A549 treated with DMSO at 1 μM for 4 hours (cell line): ENCODE measurements around the gene TMED1. TPM values are rescaled to one million over a fixed set of nuclear protein-coding genes. Genes with fewer than 3 reads are reported as not detected.

Experiments
- total RNA-seq: library from RNA; stranded (reverse); fragments of 200-300 nt; extraction: Qiagen RNA extraction; gene quantifications from 5 replicates; pipeline ENCODE4 v1.2.3, GENCODE V29; 2022; ENCODE audit warnings: low read depth

TMED1 gene, protein sequence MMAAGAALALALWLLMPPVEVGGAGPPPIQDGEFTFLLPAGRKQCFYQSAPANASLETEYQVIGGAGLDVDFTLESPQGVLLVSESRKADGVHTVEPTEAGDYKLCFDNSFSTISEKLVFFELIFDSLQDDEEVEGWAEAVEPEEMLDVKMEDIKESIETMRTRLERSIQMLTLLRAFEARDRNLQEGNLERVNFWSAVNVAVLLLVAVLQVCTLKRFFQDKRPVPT
- 25.2 to 30.2 TPM (median 28.9 TPM) in 5 replicates for total RNA-seq

DNA sequence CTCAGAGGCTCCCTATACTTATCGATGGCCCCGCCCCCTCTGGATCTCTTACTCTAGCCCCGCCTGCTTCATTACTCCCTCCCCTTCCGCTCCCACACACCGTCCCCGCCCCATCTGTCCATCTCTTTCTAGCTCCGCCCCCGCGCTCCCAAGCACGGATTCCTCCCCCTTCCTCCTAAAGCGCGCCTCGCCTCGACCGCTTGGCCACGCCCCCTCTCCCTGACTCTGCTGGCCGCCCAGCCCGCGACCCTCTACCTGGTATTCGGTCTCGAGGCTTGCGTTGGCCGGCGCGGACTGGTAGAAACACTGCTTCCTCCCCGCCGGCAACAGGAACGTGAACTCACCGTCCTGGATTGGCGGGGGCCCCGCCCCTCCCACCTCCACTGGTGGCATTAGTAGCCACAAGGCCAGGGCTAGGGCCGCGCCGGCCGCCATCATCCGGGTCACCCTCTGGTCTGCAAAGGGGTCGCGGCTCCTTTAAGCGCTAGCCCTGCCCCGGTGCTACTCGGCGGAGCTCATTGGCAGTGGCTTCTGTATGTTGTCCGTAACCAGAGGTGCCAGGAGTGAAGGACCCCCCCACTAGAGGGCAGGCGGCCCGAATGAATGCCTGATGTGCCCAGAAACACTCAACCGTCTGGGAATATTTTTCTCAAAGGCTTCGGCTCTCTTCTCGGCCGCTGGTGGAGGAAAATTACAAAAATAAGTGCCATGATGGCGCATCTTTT is at the start of gene TMED1:
Gene TMED1, minus strand, starts transcription at position 459 of the 725 bp plus-strand sequence. Its CDS starts 21 bp downstream, at position 438.

DNA sequence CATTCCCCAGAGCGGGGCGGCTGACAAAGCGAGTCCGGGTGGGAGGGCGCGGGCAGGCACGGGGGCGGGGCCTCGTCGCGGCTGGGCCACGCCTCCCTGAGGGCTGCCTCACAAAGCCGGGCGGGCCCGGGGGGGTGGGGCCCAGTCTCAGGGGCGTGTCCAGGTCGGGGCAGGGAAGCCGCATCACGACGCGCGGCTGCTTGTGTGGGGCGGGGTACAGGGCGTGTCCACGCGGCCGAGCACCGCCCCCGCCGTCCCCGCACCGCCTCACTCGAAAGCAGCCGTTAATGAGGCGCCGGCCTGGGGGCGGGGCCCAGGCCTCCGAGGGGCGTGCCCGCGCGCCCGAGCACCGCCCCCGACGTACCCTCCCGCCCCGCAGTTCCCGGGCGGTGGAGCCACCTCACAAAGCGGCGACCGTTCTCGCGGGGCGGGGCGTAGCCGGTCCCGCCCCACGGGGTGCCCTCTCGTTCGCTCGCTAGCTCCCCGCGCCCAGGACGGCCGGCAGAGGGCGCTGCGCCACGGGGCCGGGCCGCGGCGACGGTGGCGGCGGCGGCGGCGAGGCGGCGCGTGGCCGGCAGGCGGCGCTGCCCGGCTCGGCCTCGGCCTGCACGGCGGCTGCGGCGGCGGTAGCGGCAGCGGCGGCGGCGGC is 35.1 kb upstream of the TMED1 start, which contains the start of gene CARM1:
Gene CARM1, plus strand, starts transcription at position 599 of the 649 bp plus-strand sequence. CDS start 150 bp downstream, outside the sequence.

DNA sequence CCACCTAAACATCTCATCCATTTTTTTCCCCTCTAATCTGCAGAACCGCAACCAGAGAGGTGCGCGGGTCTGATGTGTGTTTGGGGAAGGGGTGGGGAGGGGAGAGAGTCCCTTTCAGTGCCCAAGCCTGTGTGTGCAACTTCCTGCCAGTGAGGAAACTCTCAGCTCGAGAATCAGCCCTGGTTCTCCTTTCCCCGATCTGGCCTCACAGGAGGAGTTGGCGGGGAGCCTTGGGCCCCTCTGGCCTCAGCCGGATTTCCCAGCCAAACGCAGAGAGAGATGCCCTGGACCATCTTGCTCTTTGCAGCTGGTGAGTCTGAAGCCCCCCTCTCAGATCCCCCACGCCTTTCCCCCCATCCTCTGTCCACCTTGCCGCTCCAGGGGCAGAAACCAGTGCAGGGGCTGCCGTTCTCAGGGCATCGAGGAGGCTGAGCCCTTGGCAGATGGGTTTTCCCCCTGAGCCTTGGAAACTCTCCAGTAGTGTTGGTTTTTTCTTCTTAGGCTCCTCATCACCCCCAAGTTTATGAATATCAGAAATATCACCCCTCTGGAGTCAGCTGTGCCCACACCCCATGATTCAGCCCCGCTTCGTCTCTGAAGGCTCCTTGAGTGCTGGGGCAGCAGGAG is 12.3 kb upstream of the TMED1 start, which contains the start of gene C19orf38:
Gene C19orf38, plus strand, starts transcription at position 186 of the 627 bp plus-strand sequence. Its CDS starts 94 bp downstream, at position 280.

Other genes starting within 250 kb of the TMED1 start
- 36.2 to 50.7 TPM (median 39.6 TPM) in 5 replicates for gene AP1M2, start 248.9 kb downstream of the TMED1 start, total RNA-seq
- gene SLC44A2, start 210.7 kb downstream of the TMED1 start, total RNA-seq: 5.4 to 8.1 TPM (median 6.6 TPM) in 5 replicates
- gene ILF3, start 181.9 kb downstream of the TMED1 start, total RNA-seq: 169 to 194 TPM (median 184 TPM) in 5 replicates
- gene QTRT1, start 134.8 kb downstream of the TMED1 start, total RNA-seq: 30.4 to 37.4 TPM (median 33.7 TPM) in 5 replicates
- gene DNM2, start 118.1 kb downstream of the TMED1 start, total RNA-seq: 44.3 to 59.1 TPM (median 54.4 TPM) in 5 replicates
- 0.10 to 0.23 TPM (median 0.11 TPM) in 4 of 5 replicates, not detected in the other for gene C19orf38, start 12.2 kb upstream of the TMED1 start, total RNA-seq
- 44.1 to 55.9 TPM (median 44.8 TPM) in 5 replicates for gene CARM1, start 35.3 kb upstream of the TMED1 start, total RNA-seq
- gene YIPF2, start 92.4 kb upstream of the TMED1 start, total RNA-seq: 18.0 to 22.7 TPM (median 19.1 TPM) in 5 replicates
- 12.3 to 19.2 TPM (median 17.3 TPM) in 5 replicates for gene TIMM29, start 92.6 kb upstream of the TMED1 start, total RNA-seq
- 7.7 to 11.5 TPM (median 10.1 TPM) in 5 replicates for gene SMARCA4, start 124.8 kb upstream of the TMED1 start, total RNA-seq